OCI-M1 (cell line): ENCODE measurements around the gene ARHGEF10L.
"Not testable (repeated sequence)": the region's sequence is repeated elsewhere in the genome, so short reads cannot be mapped to it uniquely, and the experiment has no call there.

ENCODE experiments used
- DNase-seq: peaks from one replicate; lab custom pipeline; 2025; lab: John Stamatoyannopoulos, UW

ARHGEF10L gene

DNA sequence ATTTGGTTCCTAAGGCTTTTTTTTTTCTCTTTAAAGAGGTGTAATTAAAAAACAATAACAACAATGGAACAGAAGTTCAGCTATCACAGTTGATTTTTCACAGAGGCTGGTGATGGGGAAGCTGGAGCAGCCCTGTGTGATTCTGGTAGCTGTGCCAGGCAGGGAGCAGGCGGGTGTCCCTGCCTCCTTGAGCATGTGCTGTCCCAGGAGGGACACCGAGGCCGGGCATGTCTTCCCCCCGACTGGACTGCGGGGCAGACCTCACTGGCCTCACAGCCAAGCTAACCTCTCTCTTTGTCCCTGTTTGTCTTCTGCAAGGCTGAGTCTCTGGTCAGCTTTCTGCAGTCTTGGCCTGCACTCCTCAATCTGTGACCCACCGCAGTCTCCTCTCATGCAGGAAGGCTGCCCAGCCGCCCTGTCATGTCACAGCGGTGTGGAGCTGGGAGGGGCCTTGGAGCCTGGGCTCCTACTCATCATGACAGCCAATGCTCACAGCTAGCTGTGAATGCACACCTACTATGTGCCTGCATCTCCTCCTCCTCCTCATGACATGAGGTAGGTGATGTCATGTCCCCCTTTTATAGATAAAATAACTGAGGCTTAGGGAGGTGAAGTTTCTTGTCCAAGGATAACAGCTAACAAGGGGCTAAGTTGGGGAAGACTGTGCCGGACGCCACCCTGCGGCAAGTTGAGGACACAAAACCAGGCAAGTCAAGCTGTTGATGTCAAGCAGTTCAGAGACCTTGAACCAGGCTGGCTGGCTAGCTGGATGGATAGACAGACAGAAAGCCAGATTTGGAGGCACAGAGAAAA lies 205.4 kb downstream of the ARHGEF10L start:
- peak; percentile 1 for DNase-seq

GRCh38 chr1:17745479-17745955 lies 206.0 kb downstream of the ARHGEF10L start:
- DNase-seq, result no peak

DNA sequence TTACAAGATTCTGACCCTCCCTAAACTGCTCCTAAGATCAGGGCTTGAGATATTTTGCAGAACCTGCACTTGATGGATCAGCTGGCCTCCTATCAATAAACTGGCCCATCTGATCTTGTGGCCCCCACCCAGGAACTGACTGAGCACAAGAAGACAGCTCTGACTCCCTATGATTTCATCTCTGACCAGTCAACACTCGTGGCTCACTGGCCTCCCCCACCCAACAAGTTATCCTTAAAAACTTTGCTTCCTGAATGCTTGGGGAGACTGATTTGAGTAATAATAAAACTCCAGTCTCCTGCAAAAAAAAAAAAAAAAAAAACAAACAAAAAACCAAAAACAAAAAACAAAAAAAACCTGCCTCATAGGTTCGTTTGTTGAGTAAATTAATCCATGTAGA lies 206.8 kb downstream of the ARHGEF10L start:
- not testable (repeated sequence) for DNase-seq

GRCh38 chr1:17746920-17747319 lies 207.4 kb downstream of the ARHGEF10L start:
- no peak for DNase-seq
